DMS153 (cell line): ENCODE results near the gene MKKS.
"Not testable (repeated sequence)": the region's sequence is repeated elsewhere in the genome, so short reads cannot be mapped to it uniquely, and the experiment has no call there.

ENCODE experiments used
- DNase-seq: peaks from one replicate; lab custom pipeline; 2025; lab: John Stamatoyannopoulos, UW

The MKKS gene

GRCh38 chr20:10449270-10449669 lies 15.2 kb upstream of the MKKS start:
- no peak for DNase-seq

GRCh38 chr20:10448270-10449156 lies 14.5 kb upstream of the MKKS start:
- no peak for DNase-seq

DNA sequence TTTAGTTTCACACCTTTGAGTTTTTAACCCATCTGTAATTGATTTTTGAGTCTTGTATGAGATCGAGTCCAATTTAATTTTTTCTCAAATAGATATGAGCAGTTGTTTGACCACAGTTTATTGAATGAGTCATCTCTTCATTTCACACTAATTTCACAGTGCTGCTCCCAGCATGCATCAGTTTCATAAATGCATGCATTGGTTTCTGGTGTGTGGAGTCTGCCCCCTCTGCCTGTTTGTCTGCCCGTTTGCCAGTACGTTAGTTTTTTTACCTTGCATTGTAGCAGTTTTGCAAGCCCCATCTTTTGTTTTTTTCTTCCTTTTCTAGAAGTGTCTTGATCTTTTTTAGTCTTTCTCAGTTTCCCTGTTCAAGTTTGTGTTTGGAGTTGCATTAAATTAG lies 13.0 kb upstream of the MKKS start:
- DNase-seq: no peak

DNA sequence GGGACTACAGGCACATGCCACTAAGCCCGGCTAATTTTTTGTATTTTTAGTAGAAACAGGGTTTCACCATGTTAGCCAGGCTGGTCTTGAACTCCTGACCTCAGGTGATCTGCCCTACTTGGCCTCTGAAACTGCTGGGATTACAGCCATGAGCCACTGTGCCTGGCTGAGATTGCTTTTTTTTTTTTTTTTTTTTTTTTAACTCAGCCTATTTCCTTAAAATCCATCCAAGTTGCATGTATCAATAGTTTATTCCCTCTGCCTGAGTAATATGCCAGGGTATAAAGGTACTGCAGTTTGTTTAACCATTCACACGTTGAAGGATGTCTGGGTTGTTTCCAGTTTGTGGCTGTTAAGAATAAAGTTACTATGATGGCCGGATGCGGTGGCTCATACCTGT lies 11.7 kb upstream of the MKKS start:
- no peak for DNase-seq

DNA sequence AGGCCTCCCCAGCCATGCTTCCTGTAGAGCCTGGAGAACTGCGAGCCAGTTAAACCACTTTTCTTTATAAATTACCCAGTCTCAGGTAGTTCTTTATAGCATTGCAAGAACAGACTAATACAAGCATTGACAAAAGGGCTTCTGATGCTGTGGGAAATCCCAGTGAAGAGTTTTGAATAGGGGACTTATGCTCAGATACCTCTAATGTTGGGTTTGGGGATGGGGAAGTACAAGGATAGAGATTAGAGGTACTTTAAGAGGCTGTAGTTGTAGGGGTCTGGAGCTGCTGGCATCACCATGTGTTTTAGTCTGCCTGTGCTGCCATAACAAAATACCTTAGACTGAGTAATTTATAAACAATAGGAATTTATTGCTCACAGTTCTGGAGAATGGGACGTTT lies 9.9 kb upstream of the MKKS start:
- no peak for DNase-seq

DNA sequence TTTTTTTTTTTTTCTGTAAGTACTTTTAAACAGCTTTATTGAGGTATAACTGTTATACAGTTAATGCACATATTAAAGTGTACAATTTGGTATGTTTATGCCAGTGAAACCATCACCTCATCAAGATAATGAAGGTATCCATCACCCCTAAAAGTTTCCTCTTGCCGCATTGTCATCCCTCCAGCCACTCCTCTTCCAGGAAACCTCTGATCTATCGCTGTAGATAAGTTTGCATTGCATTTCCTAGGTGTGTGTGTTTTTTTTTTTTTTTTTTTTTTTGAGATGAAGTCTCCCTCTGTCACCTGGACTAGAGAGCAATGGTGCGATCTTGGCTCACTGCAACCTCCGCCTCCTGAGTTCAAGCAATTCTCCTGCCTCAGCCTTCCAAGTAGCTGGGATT lies 4.2 kb upstream of the MKKS start:
- DNase-seq: no peak

- no peak for DNase-seq
Measured at GRCh38 chr20:10436053-10436699, 2.2 kb upstream of the MKKS start.

- DNase-seq: peak; percentile 98
Measured at GRCh38 chr20:10434832-10435812, 1.1 kb upstream of the MKKS start, which contains the start of gene SLX4IP. Gene SLX4IP, plus strand, starts transcription at chr20:10435305. Its CDS starts 22,900 bp downstream, at chr20:10458205.

GRCh38 chr20:10434467-10434831 lies 427 bp upstream of the MKKS start:
- peak; percentile 98 for DNase-seq

DNA sequence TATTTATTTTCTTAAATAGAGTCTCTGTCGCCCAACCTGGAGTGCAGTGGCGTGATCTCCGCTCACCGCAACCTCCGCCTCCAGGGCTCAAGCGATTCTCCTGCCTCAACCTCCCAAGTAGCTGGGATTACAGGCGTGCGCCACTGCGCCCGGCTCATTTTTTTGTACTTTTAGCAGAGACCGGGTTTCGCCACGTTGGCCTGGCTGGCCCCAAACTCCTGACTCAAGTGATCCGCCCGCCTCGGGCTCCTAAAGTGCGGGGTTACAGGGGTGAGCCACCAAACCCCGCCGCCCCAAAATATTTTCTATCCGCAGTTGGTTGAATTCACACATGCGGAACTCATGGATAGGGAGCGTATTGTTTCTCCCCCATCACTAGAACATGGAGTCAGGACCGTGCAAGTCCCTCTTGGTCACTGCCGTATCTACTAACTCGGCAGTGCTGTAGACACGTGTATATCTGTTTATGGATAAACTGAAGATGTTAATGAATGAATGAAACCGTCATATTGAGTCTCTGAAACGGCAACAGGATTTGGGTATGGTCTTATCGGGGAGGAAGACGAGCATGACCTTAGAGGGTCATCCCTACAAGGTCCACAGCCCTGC lies 904 bp downstream of the MKKS start:
- DNase-seq: no peak

GRCh38 chr20:10432079-10432478 lies 1.9 kb downstream of the MKKS start:
- DNase-seq: no peak

DNA sequence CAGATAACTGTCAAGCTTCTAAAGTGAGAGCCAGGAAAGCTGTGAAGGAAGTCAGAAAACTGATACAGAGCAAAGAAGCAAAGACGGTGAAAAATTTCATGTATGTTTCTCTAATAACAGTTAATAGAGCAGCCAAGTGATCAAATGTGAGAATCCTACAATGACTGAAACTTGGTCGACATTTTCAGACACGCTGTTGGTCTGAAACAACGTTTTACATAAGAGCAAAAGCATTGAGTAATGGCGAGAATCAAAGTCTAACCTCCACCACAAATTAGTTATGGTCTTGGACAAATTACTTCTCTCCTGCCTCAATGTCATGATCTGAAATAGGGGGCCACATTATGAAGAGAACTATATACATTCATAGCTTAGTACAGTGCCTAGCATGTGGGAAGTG lies 3.3 kb downstream of the MKKS start:
- DNase-seq: no peak

GRCh38 chr20:10430000-10430466 lies 4.0 kb downstream of the MKKS start:
- DNase-seq: no peak

- no peak for DNase-seq
Measured at GRCh38 chr20:10429443-10429981, 4.5 kb downstream of the MKKS start.

GRCh38 chr20:10428008-10428407 lies 6.0 kb downstream of the MKKS start:
- DNase-seq: no peak

- DNase-seq: no peak
Measured at GRCh38 chr20:10427060-10427692, 6.8 kb downstream of the MKKS start.

DNA sequence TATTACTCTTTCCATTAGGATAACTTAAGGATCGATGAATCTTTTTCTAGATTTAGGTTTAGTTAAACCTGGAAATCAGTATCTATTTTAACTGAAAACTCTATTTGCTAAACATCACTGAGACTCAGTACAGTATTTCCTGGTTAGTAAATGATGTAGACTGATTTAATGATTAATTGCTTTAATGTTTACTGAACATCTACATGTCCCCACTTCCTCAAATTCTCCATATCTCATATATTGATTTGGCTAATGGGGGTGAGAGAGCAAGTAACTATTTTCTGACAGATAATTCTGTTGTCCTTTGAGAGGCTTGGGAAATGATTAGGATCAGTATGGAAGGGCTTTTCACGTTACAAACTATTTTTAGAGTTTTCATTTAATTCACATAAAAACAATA lies 10.3 kb downstream of the MKKS start:
- no peak for DNase-seq

- no peak for DNase-seq
Measured at GRCh38 chr20:10419550-10420133, 14.4 kb downstream of the MKKS start.

DNA sequence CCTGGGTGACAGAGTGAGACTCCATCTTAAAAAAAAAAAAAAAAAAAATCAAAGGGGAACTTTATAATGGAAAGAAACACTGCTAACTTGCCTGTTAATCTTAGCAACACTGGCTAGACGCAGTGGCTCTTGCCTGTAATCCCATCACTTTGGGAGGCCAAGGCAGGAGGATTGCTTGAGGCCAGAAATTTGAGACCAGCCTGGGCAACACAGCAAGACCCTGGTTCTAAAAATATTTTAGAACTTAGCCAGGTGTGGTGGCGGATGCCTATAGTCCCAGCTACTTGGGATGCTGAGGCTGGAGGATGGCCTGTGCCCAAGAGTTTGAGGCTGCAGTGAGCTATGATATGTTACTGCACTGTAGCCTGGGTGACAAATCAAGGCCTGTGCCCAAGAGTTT lies 16.8 kb downstream of the MKKS start:
- not testable (repeated sequence) for DNase-seq

GRCh38 chr20:10415013-10415650 lies 18.9 kb downstream of the MKKS start:
- no peak for DNase-seq
